Gastrocnemius medialis (tissue), 4 donors: ENCODE measurements around the gene MPV17L. TPM values are rescaled to one million over a fixed set of nuclear protein-coding genes. Genes with fewer than 3 reads are reported as not detected.
A peak's percentile ranks its signal among the peaks of the same experiment; 100 is the strongest.
"Not testable (repeated sequence)": the region's sequence is repeated elsewhere in the genome, so short reads cannot be mapped to it uniquely, and the experiment has no call there.

ENCODE experiments used
- ATAC-seq, 2 donors: fragments of 150-250 bp; one replicate each; pipeline ENCODE4 v1.9.1; 2016
- DNase-seq, 2 donors: peaks; one replicate each; pipeline ENCODE4 v3.0.0-alpha.2; 2019
- H3K27ac ChIP-seq, 4 donors: fragments of 200-600 bp; sonication (generic); 1 replicate in 1 of 4; 2 replicates in 3 of 4; pipeline ENCODE4 v1.5.1; 2016 to 2018; ENCODE audit warnings: mild to moderate bottlenecking in 2 of 4, moderate library complexity in 1 of 4
- H3K27me3 ChIP-seq, 3 donors: fragments of 200-600 bp; sonication (generic) in 2 of 3; 1 replicate in 1 of 3; 2 replicates in 2 of 3; pipeline versions ENCODE4 v1.5.1 to v1.6.0; 2016 to 2019; ENCODE audit warnings: mild to moderate bottlenecking in 1 of 3, moderate library complexity in 1 of 3
- H3K36me3 ChIP-seq, 2 donors: fragments of 200-600 bp; sonication (generic) in 1 of 2; one replicate each; pipeline ENCODE4 v1.5.1; 2017 to 2018
- H3K4me1 ChIP-seq, 2 donors: fragments of 200-600 bp; sonication (generic) in 1 of 2; one replicate each; pipeline ENCODE4 v1.5.1; 2016 to 2017; ENCODE audit warnings: mild to moderate bottlenecking in 2 of 2
- H3K4me3 ChIP-seq, 4 donors: fragments of 200-600 bp; sonication (generic) in 3 of 4; 1 replicate in 1 of 4; 2 replicates in 3 of 4; pipeline ENCODE4 v1.5.1; 2016 to 2019; ENCODE audit warnings: mild to moderate bottlenecking in 2 of 4
- H3K9me3 ChIP-seq, 3 donors: fragments of 200-600 bp; sonication (generic) in 2 of 3; 1 replicate in 1 of 3; 2 replicates in 2 of 3; pipeline ENCODE4 v1.5.1; 2016 to 2019
- POLR2A ChIP-seq, 2 donors: fragments of 450-650 bp; IDR thresholded peaks; one replicate each; pipeline ENCODE4 v1.6.1; 2017; ENCODE audit warnings: antibody characterized with exemption in 2 of 2, mild to moderate bottlenecking in 2 of 2, moderate library complexity in 2 of 2
- in situ Hi-C, 4 donors: fragments of 200-750 bp; cut with MboI; loops; one replicate each; pipeline versions ENCODE4 v1.15.0 to v1.8.0; 2017; ENCODE audit warnings: low sequenced_read_pairs in 4 of 4
- intact Hi-C: fragments of 100-400 bp; cut with DNase I; formaldehyde crosslinking; loops from one replicate; pipeline ENCODE4 v1.15.1; 2023; ENCODE audit warnings: low total_unique reads
- total RNA-seq, 4 donors: library from RNA; depleted of rRNA; stranded (reverse); fragments of >200 nt; gene quantifications; one replicate each; pipeline versions ENCODE4 v1.1.0 to v1.2.3, GENCODE V29; 2016
- TF ChIP-seq, protein P1 (sequence below), 5 experiments: fragments of 450-650 bp in 3 of 5; fragments of 200-600 bp in 2 of 5; sonication (generic) in 2 of 5; IDR thresholded peaks in 4 of 5; conservative IDR thresholded peaks in 1 of 5; 1 replicate in 4 of 5; 2 replicates in 1 of 5; pipeline ENCODE4 v1.5.1; 2016 to 2019; ENCODE audit warnings: antibody characterized with exemption in 5 of 5, mild to moderate bottlenecking in 3 of 5, moderate library complexity in 3 of 5

The MPV17L gene
- total RNA-seq, 4 donors from 2014 or later: 12.8 to 27.3 (median 19.3) TPM

DNA sequence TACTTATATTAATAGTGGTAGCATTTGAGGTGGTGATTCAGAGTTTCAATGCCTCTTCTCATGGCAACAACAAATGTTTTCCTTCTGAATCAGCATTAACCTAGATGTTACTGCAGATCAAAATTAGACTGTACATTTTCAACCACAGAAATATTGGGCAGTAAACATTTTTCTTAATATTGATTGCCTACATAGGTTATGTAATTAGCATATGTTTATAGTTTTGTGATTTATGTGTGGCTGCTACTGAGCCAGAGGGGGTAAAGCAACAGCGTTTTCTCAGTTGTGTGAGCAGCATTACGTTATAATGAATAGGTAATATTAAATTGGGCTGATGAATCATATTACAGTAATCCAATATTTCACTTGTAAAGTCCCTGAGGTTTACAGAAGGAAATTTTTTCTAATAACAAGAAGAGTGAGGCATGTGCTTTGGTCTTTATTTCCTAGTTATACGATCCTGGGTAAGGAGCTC is 20.0 kb downstream of the MPV17L start:
- peaks cover 3 to 14% of the 10 kb centered on the region in 2 donors for H3K4me1 ChIP-seq
- peak overlapping the region in 2 of 4 donors; percentile 20 to 47 for H3K27ac ChIP-seq
- no peak for DNase-seq
- ATAC-seq: no peak
- no peaks in the 10 kb centered on the region for H3K36me3 ChIP-seq
- H3K9me3 ChIP-seq: no peaks in the 10 kb centered on the region
- H3K4me3 ChIP-seq: no peak overlapping the region
- in situ Hi-C loops: no loop called here
- intact Hi-C loops: no loop called here
- TF ChIP-seq POLR2A (IDR thresholded peaks at IDR 0.05): no peak
- TF ChIP-seq, protein P1, sequence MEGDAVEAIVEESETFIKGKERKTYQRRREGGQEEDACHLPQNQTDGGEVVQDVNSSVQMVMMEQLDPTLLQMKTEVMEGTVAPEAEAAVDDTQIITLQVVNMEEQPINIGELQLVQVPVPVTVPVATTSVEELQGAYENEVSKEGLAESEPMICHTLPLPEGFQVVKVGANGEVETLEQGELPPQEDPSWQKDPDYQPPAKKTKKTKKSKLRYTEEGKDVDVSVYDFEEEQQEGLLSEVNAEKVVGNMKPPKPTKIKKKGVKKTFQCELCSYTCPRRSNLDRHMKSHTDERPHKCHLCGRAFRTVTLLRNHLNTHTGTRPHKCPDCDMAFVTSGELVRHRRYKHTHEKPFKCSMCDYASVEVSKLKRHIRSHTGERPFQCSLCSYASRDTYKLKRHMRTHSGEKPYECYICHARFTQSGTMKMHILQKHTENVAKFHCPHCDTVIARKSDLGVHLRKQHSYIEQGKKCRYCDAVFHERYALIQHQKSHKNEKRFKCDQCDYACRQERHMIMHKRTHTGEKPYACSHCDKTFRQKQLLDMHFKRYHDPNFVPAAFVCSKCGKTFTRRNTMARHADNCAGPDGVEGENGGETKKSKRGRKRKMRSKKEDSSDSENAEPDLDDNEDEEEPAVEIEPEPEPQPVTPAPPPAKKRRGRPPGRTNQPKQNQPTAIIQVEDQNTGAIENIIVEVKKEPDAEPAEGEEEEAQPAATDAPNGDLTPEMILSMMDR (IDR thresholded peaks at IDR 0.05 in 4 of 5, conservative IDR thresholded peaks at IDR 0.05 in 1 of 5): no peak
- H3K27me3 ChIP-seq: no peaks in the 10 kb centered on the region

DNA sequence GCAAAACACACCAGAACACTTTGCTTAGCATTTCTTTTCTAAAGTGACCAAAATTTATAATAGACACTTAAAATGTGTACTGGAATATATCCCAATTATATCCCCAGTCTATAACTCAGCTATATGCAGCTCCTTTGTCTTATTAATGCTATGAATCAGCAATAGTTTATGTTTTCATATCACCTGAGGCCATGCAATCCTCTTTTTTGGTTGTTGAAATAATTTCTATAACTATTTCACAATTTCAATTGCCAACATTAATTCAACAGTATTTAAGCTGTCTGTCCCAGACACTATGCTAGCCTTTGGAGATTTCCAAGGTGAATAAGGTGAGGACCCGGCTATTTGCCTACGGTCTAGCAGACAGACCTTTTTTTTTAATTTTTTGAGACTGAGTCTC is 21.6 kb downstream of the MPV17L start:
- Histone ChIP-seq H3K27me3 (no peaks in the 10 kb centered on the region), H3K4me1 (peaks cover 0 to 14% of the 10 kb centered on the region in 2 donors), H3K9me3 (no peaks in the 10 kb centered on the region), H3K27ac (no peak overlapping the region), H3K4me3 (no peak overlapping the region), H3K36me3 (no peaks in the 10 kb centered on the region)
- ATAC-seq: no peak
- intact Hi-C loops: no loop called here
- DNase-seq: no peak
- in situ Hi-C loops: no loop called here
- TF ChIP-seq, protein P1 (IDR thresholded peaks at IDR 0.05 in 4 of 5, conservative IDR thresholded peaks at IDR 0.05 in 1 of 5): no peak
- no peak for TF ChIP-seq POLR2A (IDR thresholded peaks at IDR 0.05)

DNA sequence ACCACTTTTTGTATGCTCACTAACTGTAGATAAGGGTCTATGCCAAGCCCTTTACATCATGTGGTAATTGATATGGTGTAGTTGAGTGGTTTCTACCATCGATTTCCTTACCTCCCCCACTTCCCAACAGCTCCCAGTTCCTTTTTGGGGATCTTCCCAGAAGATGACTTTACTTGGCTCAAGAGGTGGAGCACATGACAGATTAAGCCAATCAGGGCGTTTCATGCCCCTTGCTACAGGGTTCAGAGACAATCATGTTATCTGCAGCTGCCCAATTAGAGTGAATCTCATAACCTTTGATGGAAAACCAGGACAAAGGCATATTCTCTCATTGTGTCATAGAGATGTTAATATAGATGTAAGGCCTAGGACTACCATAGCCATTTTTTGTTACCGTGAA is 22.7 kb downstream of the MPV17L start:
- peaks cover 0 to 14% of the 10 kb centered on the region in 2 donors for H3K4me1 ChIP-seq
- TF ChIP-seq, protein P1 (IDR thresholded peaks at IDR 0.05 in 4 of 5, conservative IDR thresholded peaks at IDR 0.05 in 1 of 5): no peak
- no peak for TF ChIP-seq POLR2A (IDR thresholded peaks at IDR 0.05)
- ATAC-seq: peak; percentile 13 to 24
- no peaks in the 10 kb centered on the region for H3K27me3 ChIP-seq
- H3K27ac ChIP-seq: no peak overlapping the region
- no peak for DNase-seq
- H3K36me3 ChIP-seq: no peaks in the 10 kb centered on the region
- intact Hi-C loops (no loop called here), in situ Hi-C loops (no loop called here)
- H3K9me3 ChIP-seq: no peaks in the 10 kb centered on the region
- no peak overlapping the region for H3K4me3 ChIP-seq

DNA sequence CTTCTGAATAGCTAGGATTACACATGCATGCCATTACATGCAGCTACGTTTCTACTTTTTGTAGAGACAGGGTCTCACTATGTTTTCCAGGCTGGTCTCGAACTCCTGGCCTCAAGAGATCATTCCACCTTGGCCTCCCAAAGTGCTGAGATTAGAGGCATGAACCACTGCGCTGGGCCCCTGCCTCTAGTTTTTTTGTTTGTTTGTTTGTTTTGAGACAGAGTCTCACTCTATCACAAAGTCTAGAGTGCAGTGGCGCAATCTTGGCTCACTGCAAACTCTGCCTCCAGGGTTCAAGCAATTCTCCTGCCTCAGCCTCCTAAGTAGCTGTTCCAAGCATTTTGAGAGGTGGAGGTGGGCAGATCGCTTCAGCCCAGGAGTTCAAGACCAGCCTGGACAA is 26.1 kb downstream of the MPV17L start:
- ATAC-seq, H3K27ac ChIP-seq, intact Hi-C loops, H3K4me3 ChIP-seq, H3K4me1 ChIP-seq, H3K9me3 ChIP-seq, H3K36me3 ChIP-seq, DNase-seq, in situ Hi-C loops, H3K27me3 ChIP-seq: not testable (repeated sequence)

DNA sequence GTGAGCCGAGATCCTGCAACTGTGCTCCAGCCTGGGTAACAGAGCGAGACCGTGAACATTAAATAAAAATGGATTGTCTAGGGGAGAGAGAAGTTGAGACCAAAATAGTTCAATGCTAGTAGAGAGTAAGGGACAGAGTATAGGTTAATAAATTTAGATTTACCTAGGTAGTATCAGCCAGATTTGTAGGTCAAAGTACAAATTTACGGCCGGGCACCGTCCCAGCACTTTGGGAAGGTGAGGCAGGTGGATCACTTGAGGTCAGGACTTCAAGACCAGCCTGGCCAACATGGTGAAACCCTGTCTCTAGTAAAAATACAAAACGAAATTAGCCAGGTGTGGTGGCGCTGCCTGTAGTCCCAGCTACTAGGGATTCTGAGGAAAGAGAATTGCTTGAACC is 26.7 kb downstream of the MPV17L start:
- intact Hi-C loops (no loop called here), in situ Hi-C loops (no loop called here)
- Histone ChIP-seq H3K36me3 (no peaks in the 10 kb centered on the region), H3K4me1 (no peaks in the 10 kb centered on the region), H3K9me3 (no peaks in the 10 kb centered on the region), H3K4me3 (no peak overlapping the region), H3K27me3 (no peaks in the 10 kb centered on the region), H3K27ac (no peak overlapping the region)
- DNase-seq: no peak
- no peak for TF ChIP-seq POLR2A (IDR thresholded peaks at IDR 0.05)
- TF ChIP-seq, protein P1 (IDR thresholded peaks at IDR 0.05 in 4 of 5, conservative IDR thresholded peaks at IDR 0.05 in 1 of 5): no peak
- no peak for ATAC-seq
